ENCODE measurements around the gene PDK2. TPM values are rescaled to one million over a fixed set of nuclear protein-coding genes. Genes with fewer than 3 reads are reported as not detected.

The PDK2 gene
- total RNA-seq, 2 donors from 2014 or later: 47.1 to 79.5 TPM

GRCh38 chr17:50072130-50072529 lies 23.0 kb upstream of the PDK2 start:
- TF ChIP-seq POLR2AphosphoS5 (IDR thresholded peaks at IDR 0.05) (no peak), CTCF (IDR thresholded peaks at IDR 0.05) (no peak), POLR2A (IDR thresholded peaks at IDR 0.05) (no peak)
- no peaks in the 10 kb centered on the region for H3K27me3 ChIP-seq (replicated peaks; ENCODE audit: insufficient read depth)
- H3K4me1 ChIP-seq (replicated peaks): no peaks in the 10 kb centered on the region
- intact Hi-C loops (cut with DNase I): no loop called here
- no peak for DNase-seq (ENCODE audit: low spot score)
- H3K27ac ChIP-seq: no peak overlapping the region
- peaks cover 8 to 10% of the 10 kb centered on the region in 2 donors for H3K36me3 ChIP-seq
- H3K4me3 ChIP-seq: no peak overlapping the region
- 92% methylated on average over 3 of the region's 3 CpGs for WGBS
- no peaks in the 10 kb centered on the region for H3K9me3 ChIP-seq

- Histone ChIP-seq H3K36me3 (peaks cover 12 to 16% of the 10 kb centered on the region in 2 donors), H3K4me3 (no peak overlapping the region), H3K27ac (no peak overlapping the region), H3K9me3 (no peaks in the 10 kb centered on the region), H3K4me1 (replicated peaks) (no peaks in the 10 kb centered on the region), H3K27me3 (replicated peaks; ENCODE audit: insufficient read depth) (no peaks in the 10 kb centered on the region)
- TF ChIP-seq POLR2AphosphoS5 (IDR thresholded peaks at IDR 0.05) (no peak), CTCF (IDR thresholded peaks at IDR 0.05) (no peak), POLR2A (IDR thresholded peaks at IDR 0.05) (no peak)
- 75% methylated on average over 1 of the region's 1 CpG for WGBS
- DNase-seq (ENCODE audit: low spot score): no peak
- intact Hi-C loops (cut with DNase I): no loop called here
Observed at GRCh38 chr17:50072925-50073324, 22.2 kb upstream of the PDK2 start.

GRCh38 chr17:50074227-50074626 lies 20.9 kb upstream of the PDK2 start:
- DNase-seq (ENCODE audit: low spot score): no peak

GRCh38 chr17:50075446-50076032 lies 19.6 kb upstream of the PDK2 start:
- DNase-seq (ENCODE audit: low spot score): no peak
- WGBS: 95% methylated on average over 16 of the region's 16 CpGs
- H3K27me3 ChIP-seq (replicated peaks; ENCODE audit: insufficient read depth): no peaks in the 10 kb centered on the region
- H3K4me3 ChIP-seq: no peak overlapping the region
- intact Hi-C loops (cut with DNase I): no loop called here
- H3K36me3 ChIP-seq: peaks cover 12 to 23% of the 10 kb centered on the region in 2 donors
- TF ChIP-seq POLR2A (IDR thresholded peaks at IDR 0.05) (no peak), CTCF (IDR thresholded peaks at IDR 0.05) (no peak)
- H3K4me1 ChIP-seq (replicated peaks): no peaks in the 10 kb centered on the region
- no peak overlapping the region for H3K27ac ChIP-seq
- H3K9me3 ChIP-seq: no peaks in the 10 kb centered on the region

More at GRCh38 chr17:50074227-50074626, 20.9 kb upstream of the PDK2 start:
- H3K9me3 ChIP-seq: no peaks in the 10 kb centered on the region
- no peaks in the 10 kb centered on the region for H3K27me3 ChIP-seq (replicated peaks; ENCODE audit: insufficient read depth)
- no peak overlapping the region for H3K4me3 ChIP-seq
- TF ChIP-seq POLR2A (IDR thresholded peaks at IDR 0.05) (no peak), POLR2AphosphoS5 (IDR thresholded peaks at IDR 0.05) (no peak), CTCF (IDR thresholded peaks at IDR 0.05) (no peak)
- no peaks in the 10 kb centered on the region for H3K4me1 ChIP-seq (replicated peaks)
- WGBS: 96% methylated on average over 6 of the region's 6 CpGs
- H3K27ac ChIP-seq: no peak overlapping the region
- peaks cover 12 to 23% of the 10 kb centered on the region in 2 donors for H3K36me3 ChIP-seq
- intact Hi-C loops (cut with DNase I): no loop called here

GRCh38 chr17:50076221-50076590 lies 18.9 kb upstream of the PDK2 start:
- Histone ChIP-seq H3K4me3 (no peak overlapping the region), H3K9me3 (no peaks in the 10 kb centered on the region), H3K27me3 (replicated peaks; ENCODE audit: insufficient read depth) (no peaks in the 10 kb centered on the region), H3K36me3 (peaks cover 12 to 23% of the 10 kb centered on the region in 2 donors), H3K4me1 (replicated peaks) (no peaks in the 10 kb centered on the region), H3K27ac (no peak overlapping the region)
- intact Hi-C loops (cut with DNase I): no loop called here
- no peak for DNase-seq (ENCODE audit: low spot score)
- TF ChIP-seq POLR2A (IDR thresholded peaks at IDR 0.05) (no peak), POLR2AphosphoS5 (IDR thresholded peaks at IDR 0.05) (no peak), CTCF (IDR thresholded peaks at IDR 0.05) (no peak)
- 87% methylated on average over 16 of the region's 16 CpGs for WGBS
